VCaP (cell line): ENCODE results near the gene P2RY12.

Source experiments
- H3K27ac ChIP-seq: fragments of 450-650 bp; 2 replicates; pipeline ENCODE4 v1.5.1; 2017
- CTCF ChIP-seq: fragments of 450-650 bp; conservative IDR thresholded peaks from 2 replicates; pipeline ENCODE4 v1.5.1; 2017; ENCODE audit warnings: mild to moderate bottlenecking, moderate library complexity

The P2RY12 gene

GRCh38 chr3:151382671-151383070 lies 1.9 kb downstream of the P2RY12 start:
- no peak for TF ChIP-seq CTCF
- H3K27ac ChIP-seq, result no peak overlapping the region

- no peak overlapping the region for H3K27ac ChIP-seq
- peak; percentile 56 for TF ChIP-seq CTCF
Observed at GRCh38 chr3:151379083-151379734, 5.3 kb downstream of the P2RY12 start.

GRCh38 chr3:151377768-151378385 lies 6.7 kb downstream of the P2RY12 start:
- TF ChIP-seq CTCF, result no peak
- H3K27ac ChIP-seq, result no peak overlapping the region

DNA sequence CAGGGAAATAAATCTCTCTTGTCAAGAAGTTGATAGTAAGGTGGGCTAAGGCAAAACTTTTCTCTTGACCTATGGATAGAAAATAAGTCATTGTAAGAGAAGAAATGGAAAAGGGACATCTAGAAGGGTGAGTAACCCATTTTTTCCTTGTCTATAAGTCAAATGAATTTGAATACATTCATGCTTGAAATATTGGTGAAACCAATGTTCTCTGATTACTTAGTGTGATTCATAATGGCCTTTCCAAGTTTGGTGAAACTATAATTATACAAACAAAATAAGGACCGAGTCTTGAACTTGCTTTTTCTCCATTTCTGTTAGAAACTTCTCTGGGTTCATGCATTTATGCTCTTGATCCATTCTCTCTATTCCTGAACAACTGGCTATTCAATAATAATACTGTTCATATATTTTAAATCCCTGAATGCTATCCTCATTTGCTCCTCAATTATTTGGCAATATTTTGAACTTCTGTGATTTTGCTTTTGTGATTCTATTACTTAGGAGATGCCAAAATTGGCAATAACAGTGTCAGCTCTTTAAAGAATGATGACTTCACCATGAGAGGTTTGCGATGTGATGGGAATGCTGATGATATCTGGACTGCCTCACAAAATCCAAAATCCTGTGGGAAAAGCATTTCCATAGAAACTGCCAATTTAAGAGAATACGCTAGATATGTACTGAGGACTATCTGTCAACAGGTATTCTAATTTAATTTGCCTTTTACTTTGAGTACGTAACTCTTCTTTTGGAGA lies 12.3 kb downstream of the P2RY12 start:
- TF ChIP-seq CTCF, result no peak
- no peak overlapping the region for H3K27ac ChIP-seq

DNA sequence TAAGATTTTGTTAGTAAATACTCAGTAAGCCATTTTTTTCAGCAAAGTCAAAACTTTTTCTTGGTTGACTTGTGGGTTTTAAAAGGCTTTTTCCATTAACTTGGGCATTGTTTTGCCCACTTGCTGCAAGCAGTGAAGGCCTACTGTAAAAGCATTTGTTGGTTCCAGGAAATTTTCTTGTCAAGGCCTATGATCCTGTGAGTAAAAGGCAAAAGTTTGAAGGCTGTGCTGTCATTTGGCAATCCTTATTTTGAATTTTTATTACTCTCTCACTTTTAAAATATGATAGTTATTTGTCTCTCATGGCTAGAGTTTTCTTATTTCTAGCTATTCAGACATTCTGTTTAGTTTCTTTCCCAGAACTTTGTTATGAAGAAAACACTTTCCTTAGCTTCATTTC lies 13.0 kb downstream of the P2RY12 start:
- no peak for TF ChIP-seq CTCF
- H3K27ac ChIP-seq, result no peak overlapping the region

DNA sequence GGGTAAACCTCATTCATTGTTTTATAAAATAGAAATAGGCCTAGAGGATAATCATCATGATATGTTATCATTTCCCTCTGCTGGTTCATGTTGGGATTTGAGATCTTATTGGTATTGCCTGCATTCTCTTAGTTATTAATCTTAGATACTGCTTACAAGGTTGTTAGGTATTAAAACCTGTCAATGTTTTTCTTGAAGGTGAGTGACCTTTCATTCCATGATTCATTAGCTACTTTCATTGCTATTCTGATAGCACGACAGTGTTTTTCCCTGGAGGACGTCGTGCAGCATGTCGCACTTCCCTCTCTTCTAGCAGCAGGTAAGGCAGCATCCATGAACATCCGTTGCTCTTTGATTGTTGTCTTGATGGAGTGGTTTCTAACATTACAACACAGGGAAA lies 17.1 kb downstream of the P2RY12 start:
- no peak for TF ChIP-seq CTCF
- no peak overlapping the region for H3K27ac ChIP-seq

GRCh38 chr3:151366993-151367392 lies 17.6 kb downstream of the P2RY12 start:
- no peak overlapping the region for H3K27ac ChIP-seq
- no peak for TF ChIP-seq CTCF
